SU-DHL-6 (cell line): ENCODE data around the gene MLANA.

Experiments
- H2AFZ ChIP-seq: fragments of 200-600 bp; sonication (generic); 2 replicates; pipeline ENCODE4 v1.6.1; 2014; ENCODE audit warnings: low read depth, mild to moderate bottlenecking, moderate library complexity, mixed read lengths, antibody characterized with exemption, low read length; ENCODE audit not compliant: severe bottlenecking
- H3F3A ChIP-seq: fragments of 200-600 bp; shearing (Covaris generic); 2 replicates; pipeline ENCODE4 v1.6.0; 2016; ENCODE audit warnings: antibody characterized with exemption, mild to moderate bottlenecking; ENCODE audit not compliant: insufficient read depth
- H3K27ac ChIP-seq: fragments of 200-600 bp; sonication (generic); 2 replicates; pipeline ENCODE4 v1.5.1; 2016; ENCODE audit warnings: low read depth, mild to moderate bottlenecking, low read length, moderate library complexity, mixed read lengths
- H3K27me3 ChIP-seq: fragments of 200-600 bp; sonication (generic), shearing (Covaris generic); 2 replicates; pipeline ENCODE4 v1.6.0; 2014; ENCODE audit warnings: mild to moderate bottlenecking, low read length
- H3K36me3 ChIP-seq: fragments of 200-600 bp; sonication (generic); 2 replicates; pipeline ENCODE4 v1.6.1; 2014; ENCODE audit warnings: mild to moderate bottlenecking, low read length, mixed read lengths
- H3K4me2 ChIP-seq: fragments of 300-600, 200-600 bp; shearing (Covaris generic), sonication (generic); 2 replicates; pipeline ENCODE4 v1.6.0; 2014; ENCODE audit warnings: low read length, low read depth, mild to moderate bottlenecking; ENCODE audit not compliant: poor library complexity, severe bottlenecking
- H3K4me3 ChIP-seq: fragments of 200-600 bp; sonication (generic); 2 replicates; pipeline ENCODE4 v1.5.1; 2014; ENCODE audit warnings: antibody characterized with exemption, low read length, mild to moderate bottlenecking, mixed read lengths; ENCODE audit not compliant: insufficient read depth, poor library complexity, severe bottlenecking
- H3K79me2 ChIP-seq: fragments of 200-600 bp; sonication (generic); 2 replicates; pipeline ENCODE4 v1.6.1; 2014; ENCODE audit warnings: mild to moderate bottlenecking, low read length, moderate library complexity; ENCODE audit not compliant: insufficient read depth
- H3K9ac ChIP-seq: fragments of 200-600 bp; sonication (generic); 2 replicates; pipeline ENCODE4 v1.7.0; 2014; ENCODE audit warnings: mild to moderate bottlenecking, low read length
- H3K9me2 ChIP-seq: fragments of 200-600 bp; sonication (generic); replicated peaks from 2 replicates; pipeline ENCODE4 v1.6.1; 2014; ENCODE audit warnings: low read length; ENCODE audit not compliant: insufficient read depth
- H3K9me3 ChIP-seq: fragments of 200-600 bp; sonication (generic); 2 replicates; pipeline ENCODE4 v1.6.1; 2014; ENCODE audit warnings: low read length, mixed read lengths; ENCODE audit not compliant: insufficient read depth
- H4K20me1 ChIP-seq: fragments of 200-600 bp; sonication (generic); 2 replicates; pipeline ENCODE4 v1.6.1; 2014; ENCODE audit warnings: low read depth, mild to moderate bottlenecking, antibody characterized with exemption, low read length, moderate library complexity, mixed read lengths
- EZH2phosphoT487 ChIP-seq: fragments of 200-600 bp; sonication (generic), shearing (Covaris generic); conservative IDR thresholded peaks from 2 replicates; pipeline ENCODE4 v1.6.1; 2018; ENCODE audit warnings: mild to moderate bottlenecking, antibody characterized with exemption, low read length, moderate library complexity, mixed read lengths
- TF ChIP-seq, protein P1 (sequence below): fragments of 200-600 bp; sonication (generic); IDR thresholded peaks from one replicate; pipeline ENCODE4 v1.5.1; 2017; ENCODE audit warnings: antibody characterized with exemption, mild to moderate bottlenecking, low read length, moderate library complexity; ENCODE audit not compliant: insufficient read depth, poor library complexity, severe bottlenecking

The MLANA gene

DNA sequence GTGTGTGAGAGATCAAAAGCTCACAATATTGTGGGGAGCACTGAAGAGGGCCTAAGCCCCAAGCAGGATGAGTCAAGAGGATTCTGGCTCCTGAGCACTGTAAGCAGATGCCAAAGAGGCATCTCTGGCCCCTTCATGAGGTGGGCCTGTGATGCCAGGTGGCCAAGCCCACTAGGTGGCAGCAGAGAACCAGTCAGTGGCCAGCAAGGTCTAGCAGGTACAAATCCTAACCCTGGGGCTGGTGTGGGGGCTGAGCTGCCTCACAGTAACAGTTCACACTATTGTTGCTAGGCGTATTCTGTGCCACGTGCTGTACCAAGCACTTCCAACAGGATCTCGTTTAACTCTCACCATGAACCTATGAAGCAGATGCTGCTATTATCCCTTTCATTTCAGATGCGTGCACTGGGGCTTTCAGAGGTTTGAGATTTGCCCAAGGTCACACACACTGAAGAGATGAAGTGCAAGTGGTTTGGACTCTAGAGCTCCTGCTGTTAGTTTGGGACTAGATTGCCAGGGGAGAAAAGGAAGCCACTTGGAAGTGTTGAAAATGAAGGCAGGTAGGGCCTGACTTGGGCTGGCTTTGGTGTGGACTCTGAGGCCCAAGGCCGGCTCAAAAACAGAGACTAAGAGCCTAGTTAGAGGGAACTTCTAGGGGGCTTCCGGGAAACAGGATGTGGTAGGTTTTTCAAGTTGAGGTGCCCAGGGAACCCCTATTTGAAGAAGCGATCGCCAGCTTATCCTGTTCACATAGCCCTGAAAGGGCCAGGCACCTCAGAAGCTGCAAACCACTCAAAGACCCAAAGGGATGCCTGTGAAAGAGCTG is 4.4 kb upstream of the MLANA start:
- Histone ChIP-seq H3K9me3 (no peaks in the 10 kb centered on the region), H3K79me2 (no peaks in the 10 kb centered on the region), H3K27me3 (no peaks in the 10 kb centered on the region), H3K9me2 (no peaks in the 10 kb centered on the region), H3K4me2 (no peak overlapping the region), H3K36me3 (no peaks in the 10 kb centered on the region), H4K20me1 (no peaks in the 10 kb centered on the region), H3K9ac (no peak overlapping the region), H2AFZ (peak overlapping the region; percentile 52), H3K27ac (no peak overlapping the region), H3F3A (no peaks in the 10 kb centered on the region), H3K4me3 (no peak overlapping the region)
- TF ChIP-seq, protein P1, sequence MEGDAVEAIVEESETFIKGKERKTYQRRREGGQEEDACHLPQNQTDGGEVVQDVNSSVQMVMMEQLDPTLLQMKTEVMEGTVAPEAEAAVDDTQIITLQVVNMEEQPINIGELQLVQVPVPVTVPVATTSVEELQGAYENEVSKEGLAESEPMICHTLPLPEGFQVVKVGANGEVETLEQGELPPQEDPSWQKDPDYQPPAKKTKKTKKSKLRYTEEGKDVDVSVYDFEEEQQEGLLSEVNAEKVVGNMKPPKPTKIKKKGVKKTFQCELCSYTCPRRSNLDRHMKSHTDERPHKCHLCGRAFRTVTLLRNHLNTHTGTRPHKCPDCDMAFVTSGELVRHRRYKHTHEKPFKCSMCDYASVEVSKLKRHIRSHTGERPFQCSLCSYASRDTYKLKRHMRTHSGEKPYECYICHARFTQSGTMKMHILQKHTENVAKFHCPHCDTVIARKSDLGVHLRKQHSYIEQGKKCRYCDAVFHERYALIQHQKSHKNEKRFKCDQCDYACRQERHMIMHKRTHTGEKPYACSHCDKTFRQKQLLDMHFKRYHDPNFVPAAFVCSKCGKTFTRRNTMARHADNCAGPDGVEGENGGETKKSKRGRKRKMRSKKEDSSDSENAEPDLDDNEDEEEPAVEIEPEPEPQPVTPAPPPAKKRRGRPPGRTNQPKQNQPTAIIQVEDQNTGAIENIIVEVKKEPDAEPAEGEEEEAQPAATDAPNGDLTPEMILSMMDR = peak; percentile 98
- no peak for TF ChIP-seq EZH2phosphoT487

DNA sequence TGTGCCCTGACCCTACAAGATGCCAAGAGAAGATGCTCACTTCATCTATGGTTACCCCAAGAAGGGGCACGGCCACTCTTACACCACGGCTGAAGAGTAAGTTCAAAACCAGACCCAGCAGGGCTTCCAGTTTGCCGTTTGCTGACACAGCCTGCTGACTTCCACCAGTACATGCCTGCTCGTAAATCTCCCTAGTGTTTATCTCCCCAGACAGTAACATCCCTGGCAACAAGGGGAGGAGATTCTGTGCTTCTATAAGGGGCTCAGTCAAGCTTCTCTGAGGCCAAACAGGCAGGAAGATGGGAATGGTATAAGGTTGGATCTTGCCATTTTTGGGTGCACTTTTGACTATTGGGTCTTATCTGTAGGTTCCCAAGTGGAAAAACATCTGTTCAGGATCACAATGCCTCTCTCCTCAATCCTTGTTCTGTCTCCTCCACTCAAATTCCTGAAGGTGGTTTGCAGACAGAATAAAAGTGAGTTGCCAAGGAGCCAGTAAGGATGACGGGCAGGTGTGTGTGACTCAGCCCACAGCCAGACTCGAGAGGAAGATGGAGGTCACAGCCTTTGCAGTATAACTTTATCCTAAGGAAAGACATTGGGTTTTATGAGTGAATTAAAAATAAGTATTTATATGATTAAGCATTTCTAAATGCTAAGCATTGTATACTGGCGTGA is 1.9 kb downstream of the MLANA start:
- no peak overlapping the region for H3K9ac ChIP-seq
- H3K9me2 ChIP-seq = no peaks in the 10 kb centered on the region
- H3K4me3 ChIP-seq = no peak overlapping the region
- H3K27ac ChIP-seq = no peak overlapping the region
- TF ChIP-seq, protein P1 = no peak
- no peak for TF ChIP-seq EZH2phosphoT487
- H3K79me2 ChIP-seq = no peaks in the 10 kb centered on the region
- no peaks in the 10 kb centered on the region for H3K9me3 ChIP-seq
- H2AFZ ChIP-seq = no peak overlapping the region
- no peaks in the 10 kb centered on the region for H3K36me3 ChIP-seq
- no peaks in the 10 kb centered on the region for H3F3A ChIP-seq
- no peaks in the 10 kb centered on the region for H3K27me3 ChIP-seq
- H3K4me2 ChIP-seq = no peak overlapping the region
- no peaks in the 10 kb centered on the region for H4K20me1 ChIP-seq

DNA sequence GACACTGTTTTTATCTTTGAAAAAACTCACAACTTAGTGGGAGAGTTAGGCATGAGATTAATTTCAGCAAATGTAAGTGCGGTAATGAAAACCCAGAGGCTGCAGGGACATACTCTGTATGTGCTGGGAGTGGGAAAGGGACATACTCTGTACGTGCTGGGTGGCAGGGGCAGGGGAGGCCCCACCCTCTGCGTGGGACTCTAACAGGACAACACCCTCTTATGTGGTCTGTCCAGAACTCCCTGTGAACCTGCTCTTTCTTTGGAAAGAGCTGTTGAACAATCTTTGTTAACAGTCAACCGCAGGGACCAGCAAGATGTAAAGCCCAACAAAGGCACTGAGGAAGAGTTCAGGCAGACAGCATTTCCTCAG is 2.4 kb downstream of the MLANA start:
- Histone ChIP-seq H2AFZ (no peak overlapping the region), H3K9me3 (no peaks in the 10 kb centered on the region), H3K9me2 (no peaks in the 10 kb centered on the region), H3K27me3 (no peaks in the 10 kb centered on the region), H3K36me3 (no peaks in the 10 kb centered on the region), H3K4me3 (no peak overlapping the region), H3K27ac (no peak overlapping the region), H4K20me1 (no peaks in the 10 kb centered on the region), H3K4me2 (no peak overlapping the region), H3F3A (no peaks in the 10 kb centered on the region), H3K9ac (no peak overlapping the region), H3K79me2 (no peaks in the 10 kb centered on the region)
- TF ChIP-seq, protein P1 = no peak
- TF ChIP-seq EZH2phosphoT487 = no peak
